Astrocyte (in vitro differentiated cells and primary cell): Measurements from ENCODE around the gene ANKRD33B.

Experiments
- EZH2 ChIP-seq: IDR thresholded peaks from 2 replicates; pipeline ENCODE4 v1.6.1; 2012; ENCODE audit warnings: mild to moderate bottlenecking, low read length, inconsistent platforms; ENCODE audit not compliant: insufficient read depth
- TF ChIP-seq, protein P1 (sequence below): IDR thresholded peaks from 2 replicates; pipeline ENCODE4 v1.5.1; 2011; ENCODE audit warnings: low read depth, mild to moderate bottlenecking, inconsistent platforms, low read length, moderate library complexity; ENCODE audit not compliant: insufficient read depth

DNA sequence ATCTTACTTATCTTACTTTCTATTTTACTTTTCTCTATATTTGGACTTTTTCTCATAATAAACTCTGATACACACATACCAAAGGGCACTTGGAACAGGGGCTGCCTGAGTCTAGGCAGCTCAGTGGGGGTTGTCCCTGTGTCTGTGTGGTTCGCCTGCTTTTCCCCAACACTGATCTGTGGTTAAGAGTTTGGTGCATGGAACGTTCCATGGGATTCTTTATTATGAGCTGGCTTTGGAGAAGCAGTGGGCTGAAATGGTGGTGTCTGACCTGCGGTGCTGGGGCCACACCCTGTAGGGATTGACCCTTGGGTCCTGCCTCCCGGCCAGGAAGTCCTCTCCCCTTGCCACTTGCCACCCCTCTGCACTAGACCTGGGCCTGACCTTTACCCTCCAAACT, 47.4 kb downstream of the ANKRD33B start:
- TF ChIP-seq, protein P1, sequence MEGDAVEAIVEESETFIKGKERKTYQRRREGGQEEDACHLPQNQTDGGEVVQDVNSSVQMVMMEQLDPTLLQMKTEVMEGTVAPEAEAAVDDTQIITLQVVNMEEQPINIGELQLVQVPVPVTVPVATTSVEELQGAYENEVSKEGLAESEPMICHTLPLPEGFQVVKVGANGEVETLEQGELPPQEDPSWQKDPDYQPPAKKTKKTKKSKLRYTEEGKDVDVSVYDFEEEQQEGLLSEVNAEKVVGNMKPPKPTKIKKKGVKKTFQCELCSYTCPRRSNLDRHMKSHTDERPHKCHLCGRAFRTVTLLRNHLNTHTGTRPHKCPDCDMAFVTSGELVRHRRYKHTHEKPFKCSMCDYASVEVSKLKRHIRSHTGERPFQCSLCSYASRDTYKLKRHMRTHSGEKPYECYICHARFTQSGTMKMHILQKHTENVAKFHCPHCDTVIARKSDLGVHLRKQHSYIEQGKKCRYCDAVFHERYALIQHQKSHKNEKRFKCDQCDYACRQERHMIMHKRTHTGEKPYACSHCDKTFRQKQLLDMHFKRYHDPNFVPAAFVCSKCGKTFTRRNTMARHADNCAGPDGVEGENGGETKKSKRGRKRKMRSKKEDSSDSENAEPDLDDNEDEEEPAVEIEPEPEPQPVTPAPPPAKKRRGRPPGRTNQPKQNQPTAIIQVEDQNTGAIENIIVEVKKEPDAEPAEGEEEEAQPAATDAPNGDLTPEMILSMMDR, result no peak
- no peak for TF ChIP-seq EZH2
